Gastrocnemius medialis (tissue), 4 donors: ENCODE measurements around the gene PLS1.

ENCODE experiments used
- CTCF ChIP-seq, 5 experiments: fragments of 450-650 bp in 3 of 5; fragments of 200-600 bp in 2 of 5; sonication (generic) in 2 of 5; IDR thresholded peaks in 4 of 5; conservative IDR thresholded peaks in 1 of 5; 1 replicate in 4 of 5; 2 replicates in 1 of 5; pipeline ENCODE4 v1.5.1; 2016 to 2019; ENCODE audit warnings: antibody characterized with exemption in 5 of 5, mild to moderate bottlenecking in 3 of 5, moderate library complexity in 3 of 5
- POLR2A ChIP-seq, 2 donors: fragments of 450-650 bp; IDR thresholded peaks; one replicate each; pipeline ENCODE4 v1.6.1; 2017; ENCODE audit warnings: antibody characterized with exemption in 2 of 2, mild to moderate bottlenecking in 2 of 2, moderate library complexity in 2 of 2

GRCh38 chr3:142626971-142627370 is 30.8 kb downstream of the PLS1 start:
- TF ChIP-seq POLR2A (IDR thresholded peaks at IDR 0.05) (no peak), CTCF (IDR thresholded peaks at IDR 0.05 in 4 of 5, conservative IDR thresholded peaks at IDR 0.05 in 1 of 5) (no peak)
